Retinal pigment epithelial cell (primary cell): ENCODE results near the gene PPM1L.

Experiments
- DNase-seq: peaks from one replicate; pipeline ENCODE4 v3.0.0-alpha.2; 2010; ENCODE audit warnings: low read depth
- H3K4me3 ChIP-seq: 2 replicates; pipeline ENCODE4 v1.5.1; 2011; ENCODE audit warnings: mild to moderate bottlenecking, low read length, control low read depth, moderate library complexity
- TF ChIP-seq, protein P1 (sequence below): conservative IDR thresholded peaks from 2 replicates; pipeline ENCODE4 v1.5.1; 2011; ENCODE audit warnings: low read depth, low read length, control low read depth, inconsistent platforms

PPM1L gene

DNA sequence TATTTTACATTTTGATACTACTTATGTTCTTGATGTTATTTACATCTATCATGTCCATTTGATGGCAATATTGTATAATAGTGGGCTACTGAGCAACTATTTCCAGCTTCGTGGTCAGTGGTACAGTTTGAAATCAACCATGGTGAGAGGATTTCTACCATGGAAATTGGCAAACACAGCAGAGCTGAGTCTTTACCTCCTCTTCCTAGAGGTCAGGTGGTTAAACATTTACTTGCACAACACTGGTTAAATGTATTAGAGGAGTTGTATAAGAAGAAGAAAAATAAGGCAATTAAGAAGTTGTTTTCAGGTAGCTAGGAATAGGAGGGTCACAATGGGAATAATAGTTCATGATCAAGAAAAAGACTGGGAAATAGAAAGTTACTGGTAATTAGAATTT, 7.2 kb upstream of the PPM1L start:
- TF ChIP-seq, protein P1, sequence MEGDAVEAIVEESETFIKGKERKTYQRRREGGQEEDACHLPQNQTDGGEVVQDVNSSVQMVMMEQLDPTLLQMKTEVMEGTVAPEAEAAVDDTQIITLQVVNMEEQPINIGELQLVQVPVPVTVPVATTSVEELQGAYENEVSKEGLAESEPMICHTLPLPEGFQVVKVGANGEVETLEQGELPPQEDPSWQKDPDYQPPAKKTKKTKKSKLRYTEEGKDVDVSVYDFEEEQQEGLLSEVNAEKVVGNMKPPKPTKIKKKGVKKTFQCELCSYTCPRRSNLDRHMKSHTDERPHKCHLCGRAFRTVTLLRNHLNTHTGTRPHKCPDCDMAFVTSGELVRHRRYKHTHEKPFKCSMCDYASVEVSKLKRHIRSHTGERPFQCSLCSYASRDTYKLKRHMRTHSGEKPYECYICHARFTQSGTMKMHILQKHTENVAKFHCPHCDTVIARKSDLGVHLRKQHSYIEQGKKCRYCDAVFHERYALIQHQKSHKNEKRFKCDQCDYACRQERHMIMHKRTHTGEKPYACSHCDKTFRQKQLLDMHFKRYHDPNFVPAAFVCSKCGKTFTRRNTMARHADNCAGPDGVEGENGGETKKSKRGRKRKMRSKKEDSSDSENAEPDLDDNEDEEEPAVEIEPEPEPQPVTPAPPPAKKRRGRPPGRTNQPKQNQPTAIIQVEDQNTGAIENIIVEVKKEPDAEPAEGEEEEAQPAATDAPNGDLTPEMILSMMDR, result no peak
- no peak overlapping the region for H3K4me3 ChIP-seq
- no peak for DNase-seq

DNA sequence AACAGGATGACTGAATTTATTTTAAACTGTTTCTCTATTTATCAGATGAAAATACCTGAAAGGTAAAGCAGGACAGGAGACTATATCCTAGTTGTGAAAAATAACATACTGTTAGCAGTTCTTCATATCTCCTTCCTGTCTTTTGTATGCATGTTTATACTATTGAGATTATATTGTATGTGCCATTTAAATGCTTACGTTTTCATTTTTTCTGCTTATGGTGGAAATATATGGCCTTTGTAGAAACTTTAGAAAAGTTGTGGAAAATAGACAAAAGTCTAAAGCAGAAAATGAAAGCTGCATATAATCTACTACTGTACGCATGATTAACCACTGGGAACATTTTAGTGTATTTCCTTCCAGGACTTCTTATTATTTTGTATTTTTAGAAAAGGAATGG, 2.1 kb upstream of the PPM1L start:
- peak overlapping the region; percentile 80 for H3K4me3 ChIP-seq
- no peak for DNase-seq
- TF ChIP-seq, protein P1, result no peak

DNA sequence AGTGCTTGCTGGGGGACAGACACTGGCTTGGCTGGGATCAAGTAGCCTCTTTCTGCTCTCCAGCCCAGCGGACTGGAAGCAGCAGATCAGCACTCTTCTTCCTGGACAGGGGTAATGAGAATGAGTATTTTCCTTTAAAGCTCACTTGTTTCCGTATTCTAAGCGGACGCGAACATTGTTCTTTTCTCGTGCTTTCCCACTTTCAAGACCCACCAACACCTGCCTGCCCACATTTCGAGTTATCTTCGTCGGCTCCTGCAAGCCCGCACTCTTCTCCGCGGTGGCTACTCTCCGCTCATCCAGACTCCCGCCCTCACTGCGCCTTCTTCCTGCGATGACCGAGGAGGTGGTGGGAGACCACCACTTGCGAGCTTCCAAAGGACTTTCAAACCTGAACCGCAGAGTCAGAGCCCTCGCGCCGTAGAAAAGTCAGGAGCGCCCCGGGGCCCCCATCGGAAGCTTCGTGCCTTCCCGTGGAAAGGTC, 1.6 kb upstream of the PPM1L start:
- DNase-seq, result no peak
- peak overlapping the region; percentile 80 for H3K4me3 ChIP-seq
- TF ChIP-seq, protein P1, result no peak

DNA sequence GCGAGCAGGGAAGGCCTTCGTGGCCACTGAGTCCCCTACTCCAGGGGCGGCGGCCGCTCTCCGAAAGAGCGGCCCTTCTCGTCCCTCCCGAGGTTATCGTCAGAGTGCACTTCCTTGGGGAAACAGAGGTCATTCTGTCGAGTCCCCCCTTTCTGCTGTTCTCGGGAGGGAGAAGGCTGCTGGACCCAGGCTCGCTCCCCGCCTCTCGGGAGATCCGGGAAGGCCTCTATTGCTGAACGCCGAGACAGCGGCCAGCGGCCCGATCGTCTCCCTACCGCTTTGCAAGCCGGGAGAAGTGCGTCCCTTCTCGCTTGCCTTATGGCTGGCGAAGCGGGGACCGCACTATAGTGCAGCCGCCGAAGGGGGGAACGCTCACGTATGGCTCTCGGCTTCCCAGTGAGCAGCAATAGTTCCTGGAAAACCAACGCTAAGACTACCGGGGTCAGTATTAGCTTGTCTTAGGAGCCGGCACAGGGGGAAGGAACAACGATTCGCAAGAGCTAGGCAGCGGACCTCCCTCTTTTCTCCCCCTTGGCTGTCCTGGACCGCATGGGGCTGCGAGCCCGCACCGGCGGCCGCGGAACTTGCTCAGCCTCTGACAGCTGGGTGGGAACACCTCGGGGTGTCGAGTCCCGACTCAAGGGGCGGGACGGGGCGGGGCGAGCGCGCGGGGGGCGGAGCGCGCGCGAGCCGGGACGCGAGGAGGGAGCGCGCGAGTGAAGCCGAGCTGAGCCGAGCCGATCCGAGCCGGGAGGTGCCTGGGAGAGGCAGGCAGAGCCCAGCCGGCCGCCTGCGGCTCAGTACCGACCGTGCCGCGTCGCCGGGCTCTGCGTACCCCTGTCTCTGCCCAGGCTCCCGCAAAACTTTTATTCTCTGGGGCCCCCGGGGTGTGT, 930 bp upstream of the PPM1L start:
- DNase-seq, result peak; percentile 80
- H3K4me3 ChIP-seq, result peak overlapping the region; percentile 80
- TF ChIP-seq, protein P1, result no peak

DNA sequence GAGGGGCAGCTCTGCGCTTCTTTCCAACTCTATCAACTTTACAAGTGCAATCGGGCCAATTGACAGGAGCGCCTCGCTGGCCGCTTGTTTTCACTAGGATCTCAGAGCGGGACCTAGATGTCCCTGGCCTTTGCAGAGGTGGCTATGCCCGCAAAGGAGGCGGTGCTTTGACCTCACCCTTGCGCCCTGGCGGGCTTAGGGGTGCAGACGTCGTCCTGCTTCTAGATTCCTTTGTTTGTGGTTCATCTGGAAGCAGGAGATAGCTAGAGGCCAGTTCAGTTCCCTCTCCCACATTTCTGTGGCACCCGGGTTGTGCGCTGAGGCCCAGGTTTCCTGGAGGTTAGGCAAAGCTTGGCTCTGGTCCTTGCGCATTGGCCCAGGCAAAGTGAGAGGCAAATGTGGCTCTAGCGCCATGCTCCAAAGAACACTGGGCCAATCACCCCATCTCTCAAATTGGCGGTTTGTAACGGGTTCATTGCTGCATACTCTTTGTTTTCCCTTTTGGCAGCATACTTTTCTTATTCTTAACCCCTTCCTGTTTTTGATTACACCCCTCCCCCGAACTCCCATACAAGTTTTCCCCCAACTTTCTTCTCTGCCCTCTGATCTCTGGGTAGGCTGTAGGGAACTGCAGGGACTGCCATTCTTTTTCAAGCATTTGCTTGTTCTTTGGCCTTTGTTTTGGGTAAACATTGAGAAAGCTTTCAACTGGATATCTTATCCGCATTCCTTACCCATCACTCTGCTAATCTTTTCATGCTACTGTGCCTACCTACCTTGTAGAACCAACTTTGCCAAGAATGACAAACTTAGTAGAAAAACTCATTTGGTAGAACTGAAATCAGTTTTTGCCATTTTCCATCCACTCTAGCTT, 1.4 kb downstream of the PPM1L start:
- peak overlapping the region; percentile 70 for H3K4me3 ChIP-seq
- TF ChIP-seq, protein P1, result no peak
- no peak for DNase-seq

DNA sequence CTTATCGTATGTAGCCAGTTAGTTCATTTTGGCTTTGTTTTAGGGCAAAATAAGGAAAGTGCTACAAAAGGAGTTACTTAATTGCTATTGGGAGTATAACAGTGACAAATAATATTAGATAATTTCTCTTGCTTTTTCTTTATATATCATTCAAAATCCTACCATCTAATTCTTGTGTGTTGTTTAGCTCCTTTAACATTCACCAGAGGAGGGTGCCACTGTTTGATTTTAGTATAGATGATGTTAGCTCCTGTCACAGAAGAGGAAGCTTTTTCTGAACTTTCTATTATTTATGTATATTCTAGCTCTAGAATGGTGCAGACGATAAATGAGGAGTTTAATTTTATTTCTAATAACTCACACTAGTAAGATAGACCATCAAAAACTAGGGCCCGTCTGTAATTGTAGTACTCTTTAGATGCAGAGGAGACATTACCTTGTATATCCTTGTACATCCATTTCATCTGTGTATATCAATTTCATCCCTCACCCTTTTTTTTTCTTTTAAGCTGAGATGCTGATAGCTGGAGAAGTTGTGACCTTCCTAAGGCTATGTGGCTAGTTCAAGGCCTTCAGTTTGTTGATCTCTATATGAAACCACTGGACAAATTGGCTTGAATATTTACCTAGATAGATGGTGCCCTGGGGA, 3.0 kb downstream of the PPM1L start:
- no peak overlapping the region for H3K4me3 ChIP-seq
- DNase-seq, result no peak
- TF ChIP-seq, protein P1, result no peak
